ENCODE data around the gene MYO1D.
A peak's percentile ranks its signal among the peaks of the same experiment; 100 is the strongest.
"Not testable (repeated sequence)": the region's sequence is repeated elsewhere in the genome, so short reads cannot be mapped to it uniquely, and the experiment has no call there.

The MYO1D gene

DNA sequence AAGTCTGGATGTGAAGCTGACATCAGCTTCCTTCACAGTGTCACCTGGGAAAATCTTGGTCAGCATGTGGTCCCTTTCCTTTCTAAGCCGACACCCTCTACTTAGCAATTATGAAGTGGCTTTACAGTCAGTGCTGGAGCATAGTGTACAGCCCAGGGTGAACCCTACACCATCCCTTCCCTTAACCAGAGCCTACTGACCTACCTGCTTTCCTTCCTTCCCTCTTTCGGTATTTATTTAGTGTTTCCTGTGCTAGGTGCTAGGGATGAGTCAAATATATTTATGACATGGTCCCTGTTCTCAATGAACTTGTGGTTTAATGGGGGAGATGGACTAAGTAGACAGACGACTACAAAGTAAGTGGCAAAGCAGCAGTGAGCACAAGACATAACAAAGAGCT, 312.6 kb downstream of the MYO1D start:
- no peak for DNase-seq

DNA sequence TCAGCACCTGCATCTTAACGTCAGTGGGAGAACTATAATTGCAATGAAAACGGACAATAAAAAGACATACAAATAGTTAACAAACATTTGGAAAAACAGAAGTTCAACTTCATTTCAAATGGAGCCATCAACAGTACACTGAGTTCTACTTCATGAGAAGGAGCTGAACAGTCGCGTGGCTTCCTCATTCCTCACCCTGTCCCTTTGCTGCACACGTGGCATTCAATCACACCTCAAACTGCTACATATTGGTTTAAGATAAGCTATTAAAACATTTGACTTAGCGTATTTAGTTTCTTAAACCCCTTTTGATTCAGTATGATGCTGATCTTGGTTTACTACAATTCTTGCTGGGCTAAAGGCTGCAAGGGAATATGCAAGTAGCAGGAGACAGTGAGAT, 313.3 kb downstream of the MYO1D start:
- DNase-seq = no peak

DNA sequence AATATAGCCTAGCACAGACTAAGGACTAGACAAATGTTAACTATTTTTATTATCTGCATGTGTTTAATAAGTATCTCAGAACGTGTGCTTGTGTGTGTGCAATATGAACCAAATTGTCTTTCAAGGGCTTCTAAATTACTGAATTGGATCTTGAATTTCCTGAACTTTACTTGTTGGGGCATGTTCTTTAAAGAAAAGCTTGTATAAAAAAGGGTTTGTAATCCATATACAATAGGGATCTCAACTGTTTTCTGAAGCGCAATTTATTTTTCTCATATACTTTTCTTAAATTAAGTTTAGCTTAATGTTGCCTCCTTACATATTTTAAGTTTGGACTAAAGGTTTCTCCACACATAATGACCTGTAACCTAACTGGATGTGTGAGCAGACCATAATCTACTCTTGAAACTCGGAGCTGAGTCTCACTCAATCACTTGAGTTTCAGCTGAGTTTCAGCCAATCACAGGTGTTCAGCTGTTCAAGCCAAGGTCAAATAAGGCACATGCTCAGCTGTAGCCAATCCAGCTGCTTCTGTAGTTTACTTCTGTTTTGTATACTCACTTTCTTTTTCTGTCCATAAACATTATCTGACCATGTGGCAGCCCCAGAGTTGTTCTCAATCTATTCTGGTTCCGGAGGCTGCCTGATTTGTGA, 317.8 kb downstream of the MYO1D start:
- DNase-seq = no peak

DNA sequence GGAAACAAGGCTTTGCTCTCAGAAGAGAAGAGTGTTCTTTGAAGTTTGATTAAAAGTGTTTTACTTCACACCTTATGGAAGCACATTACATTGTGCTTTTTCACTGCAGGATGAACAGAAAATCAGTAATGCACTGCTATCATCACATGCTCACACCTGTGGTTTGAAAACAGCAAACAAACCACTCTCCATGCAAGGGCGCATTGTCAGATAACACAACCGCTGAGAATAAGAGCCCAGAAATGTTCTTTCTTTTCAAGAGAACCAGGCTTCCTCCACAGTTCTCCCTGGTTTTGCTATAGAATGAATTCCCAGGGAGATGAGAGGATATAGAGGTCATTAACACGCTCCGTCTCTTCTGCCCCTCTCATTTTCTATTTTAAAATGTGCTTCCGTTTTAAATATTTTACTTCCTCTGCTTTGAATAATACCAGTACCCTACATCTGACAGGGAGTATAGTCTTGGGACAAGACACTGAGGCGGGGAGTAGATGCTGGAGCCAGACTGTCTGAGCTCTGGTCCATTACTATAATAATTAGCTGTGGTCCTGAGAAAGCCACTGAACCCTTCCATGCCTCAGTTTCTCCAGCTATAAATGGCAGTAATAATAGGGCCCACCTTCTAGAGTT, 318.5 kb downstream of the MYO1D start:
- no peak for DNase-seq

DNA sequence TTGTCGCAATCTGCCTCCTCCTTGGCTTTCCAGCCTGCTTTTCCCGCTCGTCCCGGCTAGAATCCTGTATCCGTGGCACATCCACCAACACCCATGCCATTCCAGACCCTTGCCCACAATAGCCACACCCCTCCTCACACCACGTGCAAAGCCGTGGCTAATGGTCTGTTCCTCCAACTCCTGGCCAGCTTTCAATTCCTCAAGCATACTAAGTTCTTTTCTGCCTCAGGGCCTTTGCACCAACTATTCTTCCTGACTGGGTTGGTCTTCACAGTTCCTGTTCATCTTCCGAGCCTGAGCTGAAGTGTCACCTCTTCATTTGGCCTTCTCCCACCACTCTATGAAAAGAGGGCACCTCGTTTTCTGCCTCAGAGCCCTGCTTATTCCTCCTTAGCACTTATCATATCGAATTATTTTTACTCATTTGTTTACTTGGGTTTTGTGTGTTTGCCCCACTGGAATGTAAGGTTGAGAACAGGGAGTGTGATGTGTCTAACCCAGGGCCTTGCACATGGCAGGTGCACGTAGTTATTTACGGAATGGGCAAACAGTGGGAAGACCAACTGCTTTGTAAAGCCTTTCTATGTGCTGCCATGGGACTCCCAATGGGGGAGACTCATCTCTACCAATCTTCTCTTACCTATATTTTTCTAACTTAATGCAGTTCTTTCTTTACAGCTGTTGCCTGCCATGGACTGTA, 321.2 kb downstream of the MYO1D start:
- no peak for DNase-seq

DNA sequence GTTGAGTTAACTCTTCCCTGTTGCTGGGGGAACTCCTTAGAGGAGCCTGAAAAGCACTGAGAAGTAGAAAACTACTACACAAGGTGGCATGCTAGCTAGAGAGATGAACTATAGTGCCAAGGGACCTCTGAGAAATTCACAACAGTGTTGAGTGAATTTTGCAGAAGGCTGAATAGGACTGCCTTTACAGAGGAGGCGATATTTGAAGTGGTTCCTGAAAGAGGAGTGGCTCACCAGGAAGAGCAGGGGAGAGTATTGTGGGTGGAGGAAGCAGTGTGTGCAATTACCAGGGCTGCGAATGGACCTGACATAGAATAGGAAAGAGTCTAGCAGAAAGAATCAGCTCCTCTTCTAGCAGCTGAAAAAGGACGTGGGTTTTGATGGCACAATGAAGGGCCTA, 323.8 kb downstream of the MYO1D start:
- DNase-seq = no peak

DNA sequence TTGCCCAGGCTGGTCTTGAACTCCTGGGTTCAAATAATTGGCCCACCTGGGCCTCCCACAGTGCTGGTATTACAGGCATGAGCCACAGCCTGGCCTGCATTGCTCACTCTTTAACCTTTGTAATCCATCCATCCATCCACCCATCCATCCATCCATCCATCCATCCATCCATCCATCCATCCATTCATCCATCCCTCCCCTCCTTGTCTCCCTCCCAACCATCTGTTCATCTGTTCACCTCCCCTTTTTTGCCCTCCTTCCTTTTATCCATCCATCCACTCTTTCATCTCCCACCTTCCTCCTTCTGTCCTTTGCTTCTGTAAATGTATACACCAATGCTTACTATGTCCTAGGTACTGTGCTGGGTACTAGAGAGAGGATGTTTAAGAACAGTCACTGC, 324.6 kb downstream of the MYO1D start:
- no peak for DNase-seq

DNA sequence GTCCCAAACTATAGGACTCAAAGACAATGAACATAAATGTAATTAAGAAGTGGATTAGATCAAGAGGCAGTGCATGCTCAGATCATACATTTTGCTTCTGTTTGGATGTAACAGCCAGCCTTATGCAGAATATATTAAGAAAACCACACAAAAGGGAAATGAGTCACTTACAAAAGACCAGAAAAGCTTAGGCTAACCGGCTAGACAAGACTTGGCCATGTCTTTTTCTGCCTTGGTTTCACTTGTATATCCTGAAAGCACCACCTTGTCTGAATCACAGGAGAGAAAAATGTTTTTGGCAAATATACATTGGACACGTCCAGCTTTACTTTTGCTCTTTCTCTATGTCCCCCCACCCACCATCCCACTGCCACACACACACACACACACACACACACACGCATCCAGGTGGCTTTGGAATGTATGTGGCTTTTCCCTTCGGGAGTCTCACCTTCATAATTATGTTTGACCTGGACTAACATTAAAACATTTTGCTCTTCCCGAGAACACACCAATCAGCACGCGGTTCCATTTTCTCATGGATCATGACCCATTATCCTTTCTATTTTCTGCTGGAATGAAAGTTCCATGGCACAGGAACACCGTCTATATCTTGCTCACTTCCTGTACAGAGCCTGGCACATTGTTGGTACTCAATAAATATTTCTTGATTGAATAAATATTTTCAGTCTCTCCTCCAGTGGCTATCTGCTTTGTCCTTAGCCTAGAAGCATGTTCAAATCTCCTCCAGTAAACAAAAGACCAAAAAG, 325.6 kb downstream of the MYO1D start:
- DNase-seq = no peak

DNA sequence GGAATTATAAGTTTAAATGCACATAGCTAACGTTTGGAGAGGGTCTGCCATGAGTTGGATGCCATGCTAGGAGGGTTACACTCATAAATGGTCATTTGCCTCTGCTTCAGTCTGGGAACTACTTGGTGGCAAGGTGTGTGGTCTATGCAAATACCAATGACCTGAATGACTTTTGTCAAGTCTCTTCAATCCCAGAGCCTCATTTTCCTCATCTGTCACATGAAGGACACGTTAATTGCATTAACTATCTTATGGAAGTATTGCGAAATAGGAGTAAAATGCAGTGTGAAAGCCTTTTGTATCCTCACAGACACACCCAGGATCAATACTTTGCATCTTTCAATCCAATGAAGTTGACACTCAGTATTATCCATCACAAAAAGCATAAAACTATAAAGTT, 327.4 kb downstream of the MYO1D start:
- DNase-seq = no peak

DNA sequence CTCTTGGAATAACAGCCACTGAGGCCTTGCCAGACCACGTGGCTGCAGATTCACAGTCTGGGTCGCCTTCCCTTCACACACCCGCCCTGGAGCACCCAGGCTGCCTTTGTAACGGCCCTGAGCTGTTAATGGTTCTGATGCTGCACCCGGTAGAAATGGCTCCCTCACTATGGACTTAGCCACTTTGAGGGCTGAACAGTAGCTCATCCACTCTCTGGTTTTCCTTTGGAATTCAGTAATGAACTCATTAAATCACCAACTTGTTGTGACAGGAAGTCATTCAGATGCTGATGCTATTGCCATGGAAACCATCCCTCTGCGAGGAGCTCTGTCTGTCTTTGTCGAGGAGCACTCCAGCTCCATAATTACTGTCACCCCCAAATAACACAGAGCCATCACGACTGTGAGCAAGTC, 330.9 kb downstream of the MYO1D start:
- no peak for DNase-seq

DNA sequence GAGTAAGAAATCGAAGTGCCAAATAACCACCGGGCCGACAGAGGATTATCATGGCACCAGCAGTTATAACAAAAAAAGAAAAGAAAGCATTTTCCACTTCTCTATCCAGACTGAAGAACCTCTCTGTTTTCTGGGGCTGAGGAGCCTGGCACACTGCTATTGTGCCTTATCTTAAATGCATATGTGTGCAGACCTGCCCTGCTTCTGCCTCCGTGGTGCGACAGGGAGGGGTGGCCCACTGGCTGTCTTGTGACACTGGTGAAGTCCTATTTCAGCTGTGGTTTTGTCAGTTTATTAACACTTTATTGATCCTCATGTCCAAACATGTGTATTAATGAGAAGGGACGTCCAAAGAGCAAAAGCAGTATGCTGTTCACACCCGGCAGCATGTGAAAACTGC, 334.7 kb downstream of the MYO1D start:
- no peak for DNase-seq

DNA sequence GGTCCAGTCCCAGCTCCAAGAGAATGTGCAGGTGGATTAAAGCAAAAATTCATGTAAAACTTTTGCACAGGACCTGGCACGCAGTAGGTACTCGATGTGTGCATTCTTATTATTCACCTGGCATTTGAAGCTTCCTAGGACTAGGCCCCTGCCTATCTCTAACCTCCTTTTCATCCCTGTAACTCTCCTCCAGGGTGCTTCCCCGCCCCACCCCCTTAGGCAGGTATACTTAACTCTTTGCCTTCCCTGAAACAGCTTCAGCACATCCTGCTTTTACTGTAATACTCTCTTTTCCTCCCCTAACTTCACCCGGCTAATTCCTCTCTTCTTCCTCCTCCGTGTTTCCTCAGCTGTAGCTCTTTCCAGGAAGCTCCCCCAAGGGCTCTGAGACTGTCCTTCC, 335.3 kb downstream of the MYO1D start:
- no peak for DNase-seq

DNA sequence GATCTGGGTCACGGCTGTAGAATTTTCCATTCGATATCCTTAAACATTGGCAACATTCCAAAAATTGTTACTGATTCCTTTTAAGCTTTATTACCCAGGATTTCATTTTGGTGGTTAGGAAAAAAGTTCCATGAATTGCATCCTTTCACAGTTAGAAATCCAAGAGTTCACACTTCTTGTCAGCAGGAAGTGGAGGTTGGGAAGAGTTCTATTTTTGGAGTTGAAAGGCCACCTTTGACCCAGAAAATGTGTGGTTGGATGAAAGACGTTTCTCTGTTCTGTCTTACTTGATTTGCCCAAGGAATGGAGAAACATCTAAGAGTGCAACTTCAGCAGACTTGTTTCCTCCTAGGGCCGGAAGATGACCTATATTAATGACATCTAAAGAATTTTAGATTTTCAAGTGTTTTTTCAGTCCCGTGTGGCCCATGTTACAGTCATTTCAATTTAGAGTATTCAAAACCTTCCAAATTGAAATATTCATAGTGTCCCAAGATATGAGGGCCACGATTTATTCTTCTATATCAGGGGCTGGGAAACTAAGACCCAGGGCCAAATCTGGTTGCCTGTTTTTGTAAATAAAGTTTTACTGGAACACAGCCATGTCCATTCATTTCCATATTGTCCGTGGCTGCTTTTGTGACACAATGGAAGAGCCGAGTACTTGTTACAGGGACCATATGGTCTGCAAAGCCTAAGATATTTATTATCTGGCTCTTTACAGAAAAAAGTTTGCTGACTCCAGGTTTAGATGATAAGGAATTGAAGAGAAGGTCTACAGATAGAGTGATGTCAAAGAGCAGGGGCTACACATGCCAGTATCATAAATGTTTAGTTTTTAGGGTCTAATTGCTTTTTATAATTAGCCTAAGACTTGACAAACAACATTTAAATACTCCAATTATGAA, 339.9 kb downstream of the MYO1D start:
- DNase-seq = no peak

DNA sequence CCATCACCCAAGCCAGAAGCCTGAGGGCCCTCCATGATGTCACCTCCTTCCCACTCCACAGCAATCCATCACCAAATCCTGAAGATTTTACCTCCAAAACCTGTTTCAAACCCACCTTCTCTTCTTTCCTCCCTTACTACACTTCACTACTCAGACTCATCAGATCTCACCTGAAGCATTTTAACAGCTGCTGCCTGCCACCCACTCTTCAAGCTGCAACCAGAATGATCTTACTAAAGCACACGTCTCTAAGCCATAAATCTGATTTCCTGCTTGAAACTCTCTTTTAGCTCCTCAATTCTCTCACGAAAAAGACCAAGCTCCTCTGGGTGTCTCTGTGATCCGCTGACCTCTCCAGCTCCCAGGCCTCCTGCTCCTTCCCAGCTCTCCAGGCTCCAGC, 343.6 kb downstream of the MYO1D start:
- DNase-seq = no peak

DNA sequence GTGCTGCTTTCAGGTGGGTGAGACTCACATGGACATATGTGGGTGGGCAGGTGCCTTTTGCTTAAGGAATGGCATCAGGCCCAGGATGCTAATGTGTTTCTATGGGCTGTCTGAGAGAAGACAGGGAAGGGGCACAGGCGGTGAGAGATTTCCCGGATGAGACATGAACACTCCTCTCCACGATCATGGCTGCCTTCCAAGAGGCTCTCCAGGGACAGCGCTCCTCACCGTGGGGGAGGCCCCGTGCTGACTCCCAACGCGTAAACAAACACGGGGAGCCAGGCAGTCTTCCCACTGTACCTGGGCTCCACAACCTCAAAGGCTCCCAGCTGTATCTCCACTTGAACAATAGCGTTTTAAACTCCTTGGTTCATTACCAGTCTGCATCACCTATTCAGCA, 347.3 kb downstream of the MYO1D start:
- no peak for DNase-seq

DNA sequence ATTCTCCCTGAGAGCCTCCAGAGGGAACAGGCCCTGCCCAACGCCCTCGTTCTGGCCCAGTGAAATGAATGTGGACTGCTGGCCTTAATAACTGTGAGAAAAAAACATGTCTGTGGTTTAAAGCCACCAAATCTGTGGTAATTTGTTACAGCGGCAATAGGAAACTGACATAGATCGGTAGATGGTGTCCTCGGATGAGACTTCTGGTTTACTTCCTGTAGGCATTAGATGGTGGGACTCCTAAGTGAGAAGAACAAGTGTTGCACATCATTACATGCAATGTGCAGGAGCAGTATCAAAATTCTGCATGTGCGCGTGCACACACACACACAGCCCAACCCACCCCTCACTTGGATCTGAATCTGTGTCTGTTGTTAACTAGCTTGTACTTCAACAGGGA, 348.1 kb downstream of the MYO1D start:
- DNase-seq = no peak

DNA sequence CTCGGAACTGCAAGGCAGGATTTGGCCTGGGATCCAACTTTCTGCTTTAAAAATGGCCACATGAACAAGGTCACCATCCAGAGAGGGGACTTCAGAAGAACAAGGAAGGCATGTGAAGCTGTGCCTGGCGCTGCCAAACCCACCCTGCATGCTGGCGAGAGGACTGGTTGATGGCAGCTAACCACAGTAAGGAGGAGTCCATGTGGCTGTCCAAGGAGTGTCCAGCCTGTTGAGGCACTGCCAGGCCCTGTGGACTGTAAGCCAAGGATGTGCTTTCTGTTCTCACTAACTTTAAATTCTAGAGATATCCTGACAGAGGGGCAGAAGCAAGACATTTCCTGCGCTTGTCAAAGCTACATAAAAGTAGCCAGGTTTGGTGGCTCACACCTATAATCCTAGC, 349.8 kb downstream of the MYO1D start:
- DNase-seq = no peak

DNA sequence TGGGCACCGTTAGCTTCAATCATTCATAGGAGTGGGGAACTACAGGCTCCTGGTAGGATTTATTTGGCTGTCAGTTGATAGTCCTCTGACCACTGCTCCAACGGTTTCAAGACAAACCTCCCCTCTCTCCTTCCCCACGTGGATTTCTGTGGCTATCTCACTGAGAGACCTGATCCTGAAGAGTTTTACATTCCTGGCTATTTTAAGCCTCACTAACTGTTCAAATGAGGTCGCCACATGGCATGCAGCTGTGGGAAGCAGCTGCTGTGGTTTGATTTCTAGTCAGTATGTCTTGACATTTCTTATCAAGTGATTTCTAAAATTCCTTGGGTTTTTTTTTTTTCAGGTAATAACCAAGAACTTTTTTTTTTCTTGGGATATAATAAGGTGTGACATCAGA, 351.8 kb downstream of the MYO1D start:
- no peak for DNase-seq

DNA sequence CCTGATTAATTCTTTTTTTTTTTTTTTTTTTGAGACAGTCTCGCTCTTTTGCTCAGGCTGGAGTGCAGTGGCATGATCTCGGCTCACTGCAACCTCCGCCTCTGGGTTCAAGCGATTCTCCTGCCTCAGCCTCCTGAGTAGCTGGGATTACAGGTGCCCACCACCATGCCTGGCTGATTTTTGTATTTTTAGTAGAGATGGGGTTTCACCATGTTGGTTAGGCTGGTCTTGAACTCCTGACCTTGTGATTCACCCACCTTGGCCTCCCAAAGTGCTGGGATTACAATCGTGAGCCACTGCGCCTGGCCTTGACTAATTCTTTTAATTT, 352.4 kb downstream of the MYO1D start:
- DNase-seq = not testable (repeated sequence)

DNA sequence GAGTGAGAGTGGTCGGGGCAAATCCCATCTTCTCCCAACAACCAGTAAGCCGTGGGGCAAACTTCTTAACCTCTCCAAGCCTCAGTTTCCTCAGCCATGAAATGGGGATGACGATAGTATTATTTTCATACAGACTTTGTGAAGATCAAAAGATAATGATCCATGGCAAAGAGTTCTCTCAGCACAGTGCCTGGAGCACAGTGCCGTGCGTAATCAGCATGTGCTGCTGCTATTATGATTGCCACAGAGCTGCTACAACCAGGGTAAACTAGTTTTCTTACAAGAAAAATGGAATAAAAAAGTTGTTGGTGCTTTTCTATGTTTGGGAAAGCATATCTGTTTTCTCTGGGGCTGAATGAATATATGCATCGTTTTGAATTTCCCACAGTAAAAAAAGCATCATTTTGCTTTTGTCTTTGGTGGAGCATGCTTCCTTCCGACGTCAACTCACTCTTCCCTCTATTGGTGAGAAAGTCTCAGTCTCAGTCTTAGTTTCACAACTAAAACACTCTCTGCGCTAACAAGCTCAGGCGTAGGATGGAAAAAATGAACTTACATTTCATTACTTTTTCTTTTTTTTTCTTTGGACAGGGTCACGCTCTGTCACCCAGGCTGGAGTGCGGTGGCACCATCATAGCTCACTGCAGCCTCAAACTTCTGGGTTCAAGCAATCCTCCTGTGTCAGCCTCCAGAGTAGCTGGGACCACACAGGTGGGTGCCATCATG, 352.9 kb downstream of the MYO1D start:
- DNase-seq = peak; percentile 69

DNA sequence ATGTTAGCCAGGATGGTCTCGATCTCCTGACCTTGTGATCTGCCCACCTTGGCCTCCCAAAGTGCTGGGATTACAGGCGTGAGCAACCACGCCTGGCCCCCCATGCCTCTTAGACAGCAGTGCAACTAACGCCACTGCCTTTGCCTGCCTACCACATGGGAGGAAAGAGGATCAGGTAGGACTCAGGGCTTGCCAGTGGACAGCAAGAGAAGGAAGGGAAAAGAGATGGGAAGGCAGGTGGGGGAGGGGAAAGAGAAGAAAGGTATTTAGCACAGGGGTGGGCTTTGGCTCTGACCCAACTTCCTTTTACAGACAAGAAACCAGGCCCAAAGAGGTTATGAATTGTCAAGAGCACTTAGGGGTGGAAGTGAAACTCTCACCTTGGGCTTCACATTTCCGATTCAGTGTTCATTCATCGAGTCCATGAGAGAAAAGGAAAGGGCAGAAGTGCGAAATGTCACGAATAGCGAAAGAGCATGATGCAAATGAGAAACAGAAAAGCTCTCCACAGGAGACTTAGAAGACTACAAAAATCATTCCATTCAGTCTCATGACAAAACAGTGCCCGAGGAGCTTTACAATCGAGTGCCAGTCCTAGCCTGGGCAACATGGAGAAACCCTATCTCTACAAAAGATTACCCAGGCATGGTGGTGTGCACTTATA, 353.8 kb downstream of the MYO1D start:
- peak; percentile 69 for DNase-seq

All from activated CD8-positive, alpha-beta memory T cell treated with anti-CD3 and anti-CD28 coated beads, Interleukin-2, amount 50 U/mL, for 48 hours (primary cell).